Non-pigmented ciliary epithelial cell (primary cell): Measurements from ENCODE around the gene KLHL25.
"Not testable (repeated sequence)": the region's sequence is repeated elsewhere in the genome, so short reads cannot be mapped to it uniquely, and the experiment has no call there.

ENCODE experiments used
- DNase-seq: peaks from one replicate; pipeline ENCODE4 v3.0.0-alpha.2; 2010; ENCODE audit warnings: low read depth

Gene KLHL25

GRCh38 chr15:85802617-85803016, 7.9 kb upstream of the KLHL25 start:
- not testable (repeated sequence) for DNase-seq

- DNase-seq = peak; percentile 17
These were observed 5.9 kb upstream of the KLHL25 start for GRCh38 chr15:85800478-85801123.

GRCh38 chr15:85796371-85796770, 1.6 kb upstream of the KLHL25 start:
- DNase-seq = not testable (repeated sequence)

DNA sequence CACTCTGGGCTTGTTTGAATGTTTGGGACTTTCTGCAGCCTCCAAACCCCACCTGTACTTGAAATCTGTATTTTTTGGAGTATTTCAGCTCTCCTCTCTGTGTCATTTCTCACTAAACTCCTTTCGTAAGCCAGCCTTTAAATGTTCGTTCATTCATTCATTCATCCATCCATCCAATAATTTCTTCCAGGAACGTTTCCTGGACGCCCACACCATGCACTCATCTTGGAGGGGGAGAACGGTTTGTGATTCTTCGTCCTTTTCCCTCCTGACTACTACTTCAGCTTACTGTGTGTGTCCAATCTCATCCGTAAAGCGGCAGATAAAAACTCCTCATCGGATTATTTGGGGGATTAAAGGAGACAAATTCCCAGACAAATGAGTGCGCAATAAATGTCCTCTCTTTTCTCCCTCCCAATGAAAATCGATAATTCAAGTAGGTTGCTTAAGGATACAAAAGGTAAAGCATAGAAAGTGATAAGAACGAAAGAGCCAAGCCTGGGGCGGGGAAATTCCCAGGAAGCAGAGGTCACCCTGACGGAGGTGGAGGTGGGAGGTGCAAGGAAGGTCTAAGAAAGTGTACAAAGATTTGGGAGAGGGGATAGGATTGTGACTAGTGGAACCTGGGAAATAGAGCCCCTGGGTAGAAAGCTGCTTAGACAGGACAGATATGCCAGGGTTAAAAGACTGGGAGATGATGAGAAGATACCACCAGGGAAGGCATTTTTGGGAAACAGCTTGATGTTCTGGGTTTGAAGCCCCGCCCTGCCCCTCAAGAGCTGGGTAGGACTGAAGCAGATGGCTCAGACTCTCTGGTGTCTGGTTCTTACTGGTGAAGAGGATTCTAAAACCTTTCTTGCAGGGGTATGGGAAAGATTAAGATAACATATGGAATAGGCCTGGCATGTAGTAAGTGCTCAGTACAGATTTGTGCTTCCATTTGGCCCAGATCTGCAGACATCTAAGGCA, 896 bp upstream of the KLHL25 start:
- DNase-seq = no peak

GRCh38 chr15:85793641-85794597, 806 bp downstream of the KLHL25 start:
- no peak for DNase-seq

DNA sequence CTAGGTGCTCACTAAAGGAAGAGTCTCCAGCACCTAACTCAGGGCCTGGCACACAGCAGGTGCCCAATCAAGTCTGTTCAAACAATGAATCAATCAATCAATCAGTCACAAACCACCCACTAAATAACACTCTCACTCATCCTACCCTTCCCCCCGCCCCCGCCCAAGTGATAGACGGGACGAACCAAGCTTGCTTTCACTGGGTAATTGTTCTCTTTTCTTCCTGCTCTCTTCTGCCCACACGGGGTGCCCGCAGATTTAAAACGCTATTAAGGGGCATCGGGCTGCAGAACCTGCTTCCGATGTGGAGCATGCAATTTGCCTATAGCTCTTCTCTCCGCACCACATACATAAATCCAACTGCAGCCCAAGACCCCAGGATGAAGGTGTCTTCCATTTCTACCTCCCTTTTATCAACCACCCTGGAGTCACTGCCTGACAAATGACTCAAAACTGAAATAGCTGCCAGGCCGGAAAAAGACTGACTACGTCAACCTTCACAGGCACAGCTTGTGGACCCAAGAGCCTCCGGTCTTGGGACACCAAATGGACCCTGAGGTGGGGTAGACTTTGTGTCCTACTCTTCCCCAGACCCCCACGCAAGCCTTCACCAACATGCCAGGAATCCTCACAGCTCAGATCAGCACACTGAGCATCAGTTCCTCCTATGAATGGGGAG, 1.7 kb downstream of the KLHL25 start:
- no peak for DNase-seq

GRCh38 chr15:85792102-85792731, 2.5 kb downstream of the KLHL25 start:
- DNase-seq = no peak

DNA sequence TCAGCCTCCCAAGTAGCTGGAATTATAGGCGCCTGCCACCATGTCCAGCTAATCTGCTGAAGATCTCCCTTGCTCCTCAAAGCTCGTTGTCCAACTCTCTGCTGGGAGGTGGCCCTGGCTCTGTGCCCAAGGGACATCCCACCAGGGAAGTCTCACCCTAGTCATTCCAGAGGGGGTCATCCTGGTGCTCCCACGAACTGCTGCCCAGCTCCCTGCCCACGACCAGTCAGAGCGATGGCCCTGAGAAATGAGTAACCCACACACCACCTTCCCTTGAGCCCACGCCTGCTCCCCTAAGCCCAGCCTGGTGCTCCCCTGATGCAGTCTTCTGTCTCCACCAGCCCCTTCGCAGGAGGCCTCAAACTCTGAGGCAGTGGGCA, 5.2 kb downstream of the KLHL25 start:
- DNase-seq = no peak

- DNase-seq = no peak
These were observed 5.8 kb downstream of the KLHL25 start for GRCh38 chr15:85788771-85789495.

- no peak for DNase-seq
These were observed 8.0 kb downstream of the KLHL25 start for GRCh38 chr15:85786781-85787114.

DNA sequence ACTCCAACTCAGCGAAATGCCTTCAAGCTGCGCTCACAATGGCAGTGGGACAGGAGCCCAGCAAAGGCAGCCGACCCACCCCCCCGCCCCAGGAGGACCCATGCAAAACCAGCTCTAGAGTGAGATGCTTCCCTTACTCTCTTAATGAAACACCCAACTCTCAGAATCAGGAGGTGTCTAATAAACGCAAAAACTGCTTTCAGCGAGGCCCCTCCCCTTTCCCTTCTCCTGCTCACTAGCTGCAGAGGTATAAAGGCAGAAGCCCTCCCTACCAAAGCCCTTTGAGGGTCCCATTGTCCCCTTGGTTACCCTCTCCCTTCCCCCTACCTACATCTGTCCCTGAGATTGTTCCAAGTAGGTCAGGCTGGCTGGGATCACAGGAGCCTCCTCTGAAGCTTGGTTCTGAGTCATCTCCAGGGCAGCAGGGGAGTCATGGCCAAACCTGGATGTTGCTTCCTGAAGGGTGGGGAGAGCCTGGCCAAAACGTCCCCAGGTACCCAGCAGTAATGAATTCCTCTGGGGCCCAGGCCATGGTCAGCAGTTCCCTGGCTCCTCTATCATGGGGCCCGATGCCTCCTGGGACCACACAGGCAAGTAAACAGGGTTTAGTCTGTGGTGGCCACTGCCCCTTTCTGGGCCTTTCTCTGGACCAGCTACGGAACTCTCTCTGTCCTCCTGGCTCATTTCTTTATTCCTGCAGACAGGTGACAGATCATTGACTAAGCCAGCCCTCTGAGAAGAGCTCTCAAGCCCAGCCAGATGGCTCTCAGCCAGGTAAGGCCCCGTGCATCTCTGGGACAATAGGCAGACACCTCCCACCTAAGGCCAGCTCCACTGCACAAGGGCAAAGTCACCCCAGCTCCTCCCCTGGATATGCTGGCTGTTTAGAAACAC, 8.6 kb downstream of the KLHL25 start:
- DNase-seq = no peak

DNA sequence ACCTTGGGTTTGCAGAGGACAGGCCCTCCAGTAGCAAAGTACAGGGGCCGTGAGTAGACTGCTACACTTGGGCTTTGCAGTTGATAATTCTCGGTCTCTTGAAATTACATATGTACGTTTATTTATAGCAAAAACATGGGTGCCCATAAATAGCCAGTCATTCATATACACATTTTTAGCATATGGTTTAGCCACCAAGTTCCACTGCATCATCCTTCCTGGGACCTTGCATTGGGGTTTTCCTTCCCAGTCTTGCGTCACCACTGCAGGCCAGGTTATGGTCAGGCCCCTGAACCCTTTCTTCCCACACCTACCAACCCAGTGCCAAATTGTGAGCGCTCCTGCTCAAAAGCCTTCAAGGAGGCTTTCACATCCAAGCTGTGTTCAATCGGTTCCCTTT, 12.7 kb downstream of the KLHL25 start:
- no peak for DNase-seq

GRCh38 chr15:85781099-85781498, 13.6 kb downstream of the KLHL25 start:
- DNase-seq = no peak

GRCh38 chr15:85780225-85780985, 14.3 kb downstream of the KLHL25 start:
- no peak for DNase-seq

GRCh38 chr15:85779249-85779648, 15.5 kb downstream of the KLHL25 start:
- DNase-seq = no peak

DNA sequence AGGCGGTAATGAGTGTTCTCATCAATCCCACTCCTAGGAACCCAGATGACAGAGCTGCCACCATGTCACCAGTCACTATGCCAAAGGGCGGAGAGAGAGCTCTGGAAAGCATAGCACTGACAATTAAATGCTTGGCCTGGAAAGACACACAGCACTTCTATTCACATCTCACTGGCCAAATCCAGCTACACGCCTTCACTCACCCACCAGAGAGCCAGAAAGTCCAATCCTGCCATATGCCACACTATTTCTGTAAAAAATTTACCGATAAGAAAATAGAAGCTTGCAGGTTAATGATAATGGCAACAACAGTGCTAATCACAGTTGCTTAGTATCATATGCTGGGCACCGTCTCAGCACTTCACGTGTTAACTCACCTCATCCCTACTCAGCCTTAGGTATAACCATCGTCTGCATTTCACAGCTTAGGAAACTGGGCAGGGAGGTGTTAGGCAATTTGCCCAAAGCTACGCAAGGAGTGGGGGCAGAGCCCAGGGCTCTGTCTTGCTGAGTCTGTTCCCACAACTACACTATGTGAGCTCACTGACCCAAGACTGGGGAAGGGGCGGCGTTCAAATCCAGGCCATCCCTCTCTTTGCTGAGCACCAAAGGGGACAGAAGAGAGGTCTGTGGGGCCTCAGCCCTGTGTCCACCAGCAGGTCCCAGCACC, 16.5 kb downstream of the KLHL25 start:
- DNase-seq = no peak

- no peak for DNase-seq
These were observed 17.2 kb downstream of the KLHL25 start for GRCh38 chr15:85777250-85778106.
